K562 (cell line): ENCODE data around the gene SEC24C. TPM values are rescaled to one million over a fixed set of nuclear protein-coding genes. Genes with fewer than 3 reads are reported as not detected.

ENCODE experiments used
- HMG20B ChIP-seq: fragments of 250-450 bp; sonication (Bioruptor Pico); IDR thresholded peaks from 2 replicates; pipeline ENCODE4 v1.5.0; 2021; ENCODE audit warnings: mild to moderate bottlenecking
- RAD51 ChIP-seq: fragments of 450-650 bp; IDR thresholded peaks from 2 replicates; pipeline ENCODE4 v1.7.1; 2016; ENCODE audit warnings: low read depth, mild to moderate bottlenecking, borderline replicate concordance
- SETDB1 ChIP-seq: IDR thresholded peaks from one replicate; pipeline ENCODE4 v1.6.1; 2012; ENCODE audit warnings: low read length, control low read depth, inconsistent platforms
- STAG1 ChIP-seq: sonication (generic); formaldehyde crosslinking; IDR thresholded peaks from 2 replicates; pipeline ENCODE4 v1.5.0; 2020; ENCODE audit warnings: missing genetic modification reagents, borderline replicate concordance
- YY1 ChIP-seq, 3 experiments: IDR thresholded peaks; 2 replicates each; pipeline ENCODE4 v1.6.1; 2011; ENCODE audit warnings: low read length in 2 of 3, mild to moderate bottlenecking in 2 of 3, moderate library complexity in 2 of 3, borderline replicate concordance in 1 of 3, control low read depth in 1 of 3, low read depth in 1 of 3; ENCODE audit not compliant: insufficient read depth in 3 of 3, insufficient replicate concordance in 2 of 3, control insufficient read depth in 1 of 3, insufficient read length in 1 of 3; ENCODE audit errors: extremely low read depth in 1 of 3
- ZFX ChIP-seq: sonication (generic); formaldehyde crosslinking; IDR thresholded peaks from 2 replicates; pipeline ENCODE4 v1.8.0; 2022; ENCODE audit warnings: mild to moderate bottlenecking, missing genetic modification reagents, moderate library complexity
- ZNF217 ChIP-seq: sonication (generic); formaldehyde crosslinking; IDR thresholded peaks from 2 replicates; pipeline ENCODE4 v1.8.0; 2022; ENCODE audit warnings: mild to moderate bottlenecking, missing genetic modification reagents
- polyA plus RNA-seq, 8 experiments: library from polyadenylated mRNA; depleted of rRNA in 4 of 8; stranded (reverse) in 5 of 8; unstranded in 3 of 8; fragments of >200 nt; fragmentation: Nextera tagmentation in 2 of 8; fragmentation: Illumina TruSeq in 1 of 8; extraction: Ambion mirVana in 2 of 8; extraction: Trizol in 1 of 8; gene quantifications; 2 replicates each; pipeline versions ENCODE4 v1.2.1 to v1.2.3, GENCODE V29; 2011 to 2014; ENCODE audit warnings: inconsistent platforms in 1 of 8, missing spikeins in 1 of 8
- total RNA-seq, 7 experiments: library from RNA; depleted of rRNA in 6 of 7; stranded (reverse); fragments of >200 nt in 6 of 7; fragmentation: Illumina TruSeq in 2 of 7; extraction: Trizol in 2 of 7; gene quantifications; 2 replicates each; pipeline versions ENCODE4 v1.2.1 to v1.2.3, GENCODE V29; 2011 to 2021; ENCODE audit warnings: low replicate concordance in 1 of 7
- TF ChIP-seq, protein P1 (sequence below): sonication (generic); formaldehyde crosslinking; IDR thresholded peaks from 2 replicates; pipeline ENCODE4 v1.8.0; 2022; ENCODE audit warnings: missing genetic modification reagents, mild to moderate bottlenecking, borderline replicate concordance
- TF ChIP-seq, protein P2 (sequence below): fragments of 250-450 bp; sonication (Bioruptor Pico); IDR thresholded peaks from 2 replicates; pipeline ENCODE4 v1.8.0; 2022; ENCODE audit warnings: moderate library complexity, mild to moderate bottlenecking, inconsistent platforms
- TF ChIP-seq, protein P3 (sequence below): sonication (generic); formaldehyde crosslinking; IDR thresholded peaks from 2 replicates; pipeline ENCODE4 v1.8.0; 2022; ENCODE audit warnings: mild to moderate bottlenecking, missing genetic modification reagents
- TF ChIP-seq, protein P4 (sequence below), 3 experiments: fragments of 200-800 bp in 1 of 3; fragments of 250-450 bp in 1 of 3; fragments of 450-650 bp in 1 of 3; sonication (Bioruptor Pico) in 1 of 3; sonication (Bioruptor generic) in 1 of 3; formaldehyde crosslinking in 1 of 3; IDR thresholded peaks; 2 replicates each; pipeline versions ENCODE4 v1.6.1 to v1.8.0; 2016 to 2022; ENCODE audit warnings: mild to moderate bottlenecking in 2 of 3, missing genetic modification characterization in 2 of 3, missing compliant biosample characterization in 1 of 3, moderate library complexity in 1 of 3
- TF ChIP-seq, protein P5 (sequence below): sonication (generic); formaldehyde crosslinking; IDR thresholded peaks from 2 replicates; pipeline ENCODE4 v1.8.0; 2022; ENCODE audit warnings: mild to moderate bottlenecking, low read depth, missing genetic modification reagents

Gene SEC24C
- total and polyA plus RNA-seq, 9 of the 15 experiments (the other 6 are each of a cell fraction or from before 2014, with no cell fraction given): 19.0 to 115 (median 70.5) TPM

DNA sequence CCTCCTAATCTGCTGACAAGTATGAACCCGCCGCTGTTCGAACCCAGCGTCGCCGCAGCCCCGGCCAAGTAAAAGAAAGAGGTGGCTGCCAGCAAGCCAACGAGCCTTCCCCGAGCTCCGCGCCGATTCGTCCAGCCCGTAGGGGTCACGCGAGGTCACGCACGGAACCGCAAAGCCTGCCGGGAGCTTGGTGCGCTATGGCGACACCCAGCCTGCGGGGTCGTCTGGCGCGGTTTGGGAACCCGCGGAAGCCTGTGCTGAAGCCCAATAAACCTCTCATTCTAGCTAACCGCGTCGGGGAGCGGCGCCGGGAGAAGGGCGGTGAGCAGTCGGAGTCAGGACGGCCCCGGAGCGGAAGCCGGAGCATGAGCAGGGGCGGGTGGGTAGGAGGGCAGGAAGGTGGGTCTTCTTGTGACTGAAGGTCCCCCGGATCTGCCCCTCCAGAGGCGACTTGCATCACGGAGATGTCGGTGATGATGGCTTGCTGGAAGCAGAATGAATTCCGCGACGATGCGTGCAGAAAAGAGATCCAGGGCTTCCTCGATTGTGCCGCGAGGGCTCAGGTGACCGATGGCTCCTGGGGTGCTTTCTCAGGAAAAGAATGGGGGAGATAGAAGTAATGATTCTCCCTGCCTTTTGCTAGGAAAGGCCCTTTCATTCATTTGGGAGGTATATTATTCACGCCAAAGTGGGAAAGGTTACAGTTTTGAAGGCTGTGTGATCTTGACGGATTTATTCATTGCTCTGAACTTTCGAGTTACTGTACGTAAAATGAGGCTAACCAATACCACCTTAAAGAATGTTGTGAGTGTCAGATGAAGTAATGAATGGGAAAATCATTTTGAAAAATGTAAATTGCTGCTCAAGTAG lies 37.9 kb downstream of the SEC24C start, which contains the start of gene CHCHD1 (continued):
- TF ChIP-seq HMG20B (no peak), RAD51 (no peak), YY1 (IDR thresholded peaks at IDR 0.05; ENCODE audit: borderline replicate concordance in 1 of 3, control insufficient read depth in 1 of 3, extremely low read depth in 1 of 3, insufficient read depth in 3 of 3, insufficient read length in 1 of 3, insufficient replicate concordance in 2 of 3, low read depth in 1 of 3, low read length in 2 of 3) (peak; percentile 70 to 97 (median 93)), SETDB1 (no peak), ZFX (peak; percentile 45; the same call in 1 of the 2 replicates), STAG1 (CRISPR knock-in tag) (no peak), ZNF217 (CRISPR knock-in tag) (no peak)
- TF ChIP-seq, protein P1, sequence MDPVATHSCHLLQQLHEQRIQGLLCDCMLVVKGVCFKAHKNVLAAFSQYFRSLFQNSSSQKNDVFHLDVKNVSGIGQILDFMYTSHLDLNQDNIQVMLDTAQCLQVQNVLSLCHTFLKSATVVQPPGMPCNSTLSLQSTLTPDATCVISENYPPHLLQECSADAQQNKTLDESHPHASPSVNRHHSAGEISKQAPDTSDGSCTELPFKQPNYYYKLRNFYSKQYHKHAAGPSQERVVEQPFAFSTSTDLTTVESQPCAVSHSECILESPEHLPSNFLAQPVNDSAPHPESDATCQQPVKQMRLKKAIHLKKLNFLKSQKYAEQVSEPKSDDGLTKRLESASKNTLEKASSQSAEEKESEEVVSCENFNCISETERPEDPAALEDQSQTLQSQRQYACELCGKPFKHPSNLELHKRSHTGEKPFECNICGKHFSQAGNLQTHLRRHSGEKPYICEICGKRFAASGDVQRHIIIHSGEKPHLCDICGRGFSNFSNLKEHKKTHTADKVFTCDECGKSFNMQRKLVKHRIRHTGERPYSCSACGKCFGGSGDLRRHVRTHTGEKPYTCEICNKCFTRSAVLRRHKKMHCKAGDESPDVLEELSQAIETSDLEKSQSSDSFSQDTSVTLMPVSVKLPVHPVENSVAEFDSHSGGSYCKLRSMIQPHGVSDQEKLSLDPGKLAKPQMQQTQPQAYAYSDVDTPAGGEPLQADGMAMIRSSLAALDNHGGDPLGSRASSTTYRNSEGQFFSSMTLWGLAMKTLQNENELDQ (CRISPR knock-in tag): no peak
- TF ChIP-seq, protein P2, sequence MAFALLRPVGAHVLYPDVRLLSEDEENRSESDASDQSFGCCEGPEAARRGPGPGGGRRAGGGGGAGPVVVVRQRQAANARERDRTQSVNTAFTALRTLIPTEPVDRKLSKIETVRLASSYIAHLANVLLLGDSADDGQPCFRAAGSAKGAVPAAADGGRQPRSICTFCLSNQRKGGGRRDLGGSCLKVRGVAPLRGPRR (CRISPR knock-in tag): no peak
- TF ChIP-seq, protein P3, sequence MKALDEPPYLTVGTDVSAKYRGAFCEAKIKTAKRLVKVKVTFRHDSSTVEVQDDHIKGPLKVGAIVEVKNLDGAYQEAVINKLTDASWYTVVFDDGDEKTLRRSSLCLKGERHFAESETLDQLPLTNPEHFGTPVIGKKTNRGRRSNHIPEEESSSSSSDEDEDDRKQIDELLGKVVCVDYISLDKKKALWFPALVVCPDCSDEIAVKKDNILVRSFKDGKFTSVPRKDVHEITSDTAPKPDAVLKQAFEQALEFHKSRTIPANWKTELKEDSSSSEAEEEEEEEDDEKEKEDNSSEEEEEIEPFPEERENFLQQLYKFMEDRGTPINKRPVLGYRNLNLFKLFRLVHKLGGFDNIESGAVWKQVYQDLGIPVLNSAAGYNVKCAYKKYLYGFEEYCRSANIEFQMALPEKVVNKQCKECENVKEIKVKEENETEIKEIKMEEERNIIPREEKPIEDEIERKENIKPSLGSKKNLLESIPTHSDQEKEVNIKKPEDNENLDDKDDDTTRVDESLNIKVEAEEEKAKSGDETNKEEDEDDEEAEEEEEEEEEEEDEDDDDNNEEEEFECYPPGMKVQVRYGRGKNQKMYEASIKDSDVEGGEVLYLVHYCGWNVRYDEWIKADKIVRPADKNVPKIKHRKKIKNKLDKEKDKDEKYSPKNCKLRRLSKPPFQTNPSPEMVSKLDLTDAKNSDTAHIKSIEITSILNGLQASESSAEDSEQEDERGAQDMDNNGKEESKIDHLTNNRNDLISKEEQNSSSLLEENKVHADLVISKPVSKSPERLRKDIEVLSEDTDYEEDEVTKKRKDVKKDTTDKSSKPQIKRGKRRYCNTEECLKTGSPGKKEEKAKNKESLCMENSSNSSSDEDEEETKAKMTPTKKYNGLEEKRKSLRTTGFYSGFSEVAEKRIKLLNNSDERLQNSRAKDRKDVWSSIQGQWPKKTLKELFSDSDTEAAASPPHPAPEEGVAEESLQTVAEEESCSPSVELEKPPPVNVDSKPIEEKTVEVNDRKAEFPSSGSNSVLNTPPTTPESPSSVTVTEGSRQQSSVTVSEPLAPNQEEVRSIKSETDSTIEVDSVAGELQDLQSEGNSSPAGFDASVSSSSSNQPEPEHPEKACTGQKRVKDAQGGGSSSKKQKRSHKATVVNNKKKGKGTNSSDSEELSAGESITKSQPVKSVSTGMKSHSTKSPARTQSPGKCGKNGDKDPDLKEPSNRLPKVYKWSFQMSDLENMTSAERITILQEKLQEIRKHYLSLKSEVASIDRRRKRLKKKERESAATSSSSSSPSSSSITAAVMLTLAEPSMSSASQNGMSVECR (CRISPR knock-in tag): peak; percentile 80; the same call in 1 of the 2 replicates
- TF ChIP-seq, protein P4, sequence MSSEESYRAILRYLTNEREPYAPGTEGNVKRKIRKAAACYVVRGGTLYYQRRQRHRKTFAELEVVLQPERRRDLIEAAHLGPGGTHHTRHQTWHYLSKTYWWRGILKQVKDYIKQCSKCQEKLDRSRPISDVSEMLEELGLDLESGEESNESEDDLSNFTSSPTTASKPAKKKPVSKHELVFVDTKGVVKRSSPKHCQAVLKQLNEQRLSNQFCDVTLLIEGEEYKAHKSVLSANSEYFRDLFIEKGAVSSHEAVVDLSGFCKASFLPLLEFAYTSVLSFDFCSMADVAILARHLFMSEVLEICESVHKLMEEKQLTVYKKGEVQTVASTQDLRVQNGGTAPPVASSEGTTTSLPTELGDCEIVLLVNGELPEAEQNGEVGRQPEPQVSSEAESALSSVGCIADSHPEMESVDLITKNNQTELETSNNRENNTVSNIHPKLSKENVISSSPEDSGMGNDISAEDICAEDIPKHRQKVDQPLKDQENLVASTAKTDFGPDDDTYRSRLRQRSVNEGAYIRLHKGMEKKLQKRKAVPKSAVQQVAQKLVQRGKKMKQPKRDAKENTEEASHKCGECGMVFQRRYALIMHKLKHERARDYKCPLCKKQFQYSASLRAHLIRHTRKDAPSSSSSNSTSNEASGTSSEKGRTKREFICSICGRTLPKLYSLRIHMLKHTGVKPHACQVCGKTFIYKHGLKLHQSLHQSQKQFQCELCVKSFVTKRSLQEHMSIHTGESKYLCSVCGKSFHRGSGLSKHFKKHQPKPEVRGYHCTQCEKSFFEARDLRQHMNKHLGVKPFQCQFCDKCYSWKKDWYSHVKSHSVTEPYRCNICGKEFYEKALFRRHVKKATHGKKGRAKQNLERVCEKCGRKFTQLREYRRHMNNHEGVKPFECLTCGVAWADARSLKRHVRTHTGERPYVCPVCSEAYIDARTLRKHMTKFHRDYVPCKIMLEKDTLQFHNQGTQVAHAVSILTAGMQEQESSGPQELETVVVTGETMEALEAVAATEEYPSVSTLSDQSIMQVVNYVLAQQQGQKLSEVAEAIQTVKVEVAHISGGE (CRISPR knock-in tag; IDR thresholded peaks at IDR 0.05): peak in 1 of 3 experiments; percentile 62; a peak in 2 of 6 replicates
- TF ChIP-seq, protein P5, sequence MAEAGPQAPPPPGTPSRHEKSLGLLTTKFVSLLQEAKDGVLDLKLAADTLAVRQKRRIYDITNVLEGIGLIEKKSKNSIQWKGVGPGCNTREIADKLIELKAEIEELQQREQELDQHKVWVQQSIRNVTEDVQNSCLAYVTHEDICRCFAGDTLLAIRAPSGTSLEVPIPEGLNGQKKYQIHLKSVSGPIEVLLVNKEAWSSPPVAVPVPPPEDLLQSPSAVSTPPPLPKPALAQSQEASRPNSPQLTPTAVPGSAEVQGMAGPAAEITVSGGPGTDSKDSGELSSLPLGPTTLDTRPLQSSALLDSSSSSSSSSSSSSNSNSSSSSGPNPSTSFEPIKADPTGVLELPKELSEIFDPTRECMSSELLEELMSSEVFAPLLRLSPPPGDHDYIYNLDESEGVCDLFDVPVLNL: 0 out of 2 replicates have a peak, but pooled peaks have one; percentile 52
